NB4 (cell line): ENCODE results near the gene GPATCH3.

ENCODE experiments used
- TF ChIP-seq, protein P1 (sequence below): IDR thresholded peaks from one replicate; pipeline ENCODE4 v1.5.1; 2012; ENCODE audit warnings: low read depth, low read length
- TF ChIP-seq, protein P2 (sequence below): IDR thresholded peaks from 2 replicates; pipeline ENCODE4 v1.6.1; 2011; ENCODE audit warnings: low read depth, low read length

DNA sequence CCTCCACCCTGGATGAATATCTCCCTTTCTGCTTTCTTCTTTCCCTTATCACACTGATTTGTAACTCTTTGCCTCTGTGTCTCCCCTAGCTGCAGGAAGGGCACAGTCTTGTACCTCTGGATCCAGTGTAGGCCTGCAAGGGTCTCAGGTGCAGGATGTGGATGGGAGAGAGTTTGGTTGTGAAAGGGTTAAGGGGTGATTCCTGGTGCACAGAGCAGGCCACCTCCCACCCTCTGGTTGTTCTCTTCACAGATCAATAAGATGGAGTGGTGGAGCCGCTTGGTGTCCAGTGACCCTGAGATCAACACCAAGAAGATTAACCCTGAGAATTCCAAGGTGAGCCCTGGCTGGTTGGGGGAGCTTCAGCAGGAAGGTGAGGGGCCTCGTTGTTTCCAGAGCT is 44.9 kb upstream of the GPATCH3 start:
- TF ChIP-seq, protein P1, sequence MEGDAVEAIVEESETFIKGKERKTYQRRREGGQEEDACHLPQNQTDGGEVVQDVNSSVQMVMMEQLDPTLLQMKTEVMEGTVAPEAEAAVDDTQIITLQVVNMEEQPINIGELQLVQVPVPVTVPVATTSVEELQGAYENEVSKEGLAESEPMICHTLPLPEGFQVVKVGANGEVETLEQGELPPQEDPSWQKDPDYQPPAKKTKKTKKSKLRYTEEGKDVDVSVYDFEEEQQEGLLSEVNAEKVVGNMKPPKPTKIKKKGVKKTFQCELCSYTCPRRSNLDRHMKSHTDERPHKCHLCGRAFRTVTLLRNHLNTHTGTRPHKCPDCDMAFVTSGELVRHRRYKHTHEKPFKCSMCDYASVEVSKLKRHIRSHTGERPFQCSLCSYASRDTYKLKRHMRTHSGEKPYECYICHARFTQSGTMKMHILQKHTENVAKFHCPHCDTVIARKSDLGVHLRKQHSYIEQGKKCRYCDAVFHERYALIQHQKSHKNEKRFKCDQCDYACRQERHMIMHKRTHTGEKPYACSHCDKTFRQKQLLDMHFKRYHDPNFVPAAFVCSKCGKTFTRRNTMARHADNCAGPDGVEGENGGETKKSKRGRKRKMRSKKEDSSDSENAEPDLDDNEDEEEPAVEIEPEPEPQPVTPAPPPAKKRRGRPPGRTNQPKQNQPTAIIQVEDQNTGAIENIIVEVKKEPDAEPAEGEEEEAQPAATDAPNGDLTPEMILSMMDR: no peak
- TF ChIP-seq, protein P2, sequence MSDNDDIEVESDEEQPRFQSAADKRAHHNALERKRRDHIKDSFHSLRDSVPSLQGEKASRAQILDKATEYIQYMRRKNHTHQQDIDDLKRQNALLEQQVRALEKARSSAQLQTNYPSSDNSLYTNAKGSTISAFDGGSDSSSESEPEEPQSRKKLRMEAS: no peak
